ENCODE data around the gene SYF2.
"Not testable (repeated sequence)": the region's sequence is repeated elsewhere in the genome, so short reads cannot be mapped to it uniquely, and the experiment has no call there.

Gene SYF2

GRCh38 chr1:25245809-25246599, 13.7 kb upstream of the SYF2 start:
- DNase-seq, result no peak

GRCh38 chr1:25245393-25245792, 13.1 kb upstream of the SYF2 start:
- DNase-seq, result no peak

GRCh38 chr1:25243907-25244306, 11.6 kb upstream of the SYF2 start:
- no peak for DNase-seq

- peak; percentile 71 to 97 for DNase-seq
These were observed 7.6 kb upstream of the SYF2 start for GRCh38 chr1:25239681-25240541.

GRCh38 chr1:25238046-25238445, 5.7 kb upstream of the SYF2 start:
- no peak for DNase-seq

GRCh38 chr1:25236261-25236660, 4.0 kb upstream of the SYF2 start:
- not testable (repeated sequence) for DNase-seq

GRCh38 chr1:25235411-25235810, 3.1 kb upstream of the SYF2 start:
- not testable (repeated sequence) for DNase-seq

- peak; percentile 21 to 50 for DNase-seq
These were observed 823 bp upstream of the SYF2 start for GRCh38 chr1:25232866-25233784.

- no peak for DNase-seq
These were observed 8.8 kb downstream of the SYF2 start for GRCh38 chr1:25223471-25223870.

GRCh38 chr1:25222606-25223005, 9.7 kb downstream of the SYF2 start:
- no peak for DNase-seq

GRCh38 chr1:25220666-25221065, 11.6 kb downstream of the SYF2 start:
- no peak for DNase-seq

GRCh38 chr1:25219661-25220251, 12.5 kb downstream of the SYF2 start:
- DNase-seq, result no peak

GRCh38 chr1:25217598-25218232, 14.6 kb downstream of the SYF2 start:
- no peak for DNase-seq

- DNase-seq, result no peak
These were observed 15.3 kb downstream of the SYF2 start for GRCh38 chr1:25217015-25217414.

GRCh38 chr1:25216123-25216522, 16.2 kb downstream of the SYF2 start:
- no peak for DNase-seq

- DNase-seq, result no peak
These were observed 19.6 kb downstream of the SYF2 start for GRCh38 chr1:25212725-25213124.

GRCh38 chr1:25210728-25211127, 21.6 kb downstream of the SYF2 start:
- DNase-seq, result no peak

GRCh38 chr1:25209516-25209915, 22.8 kb downstream of the SYF2 start:
- no peak for DNase-seq

GRCh38 chr1:25208561-25209222, 23.6 kb downstream of the SYF2 start:
- no peak for DNase-seq

- no peak for DNase-seq
These were observed 24.2 kb downstream of the SYF2 start for GRCh38 chr1:25208092-25208491.

GRCh38 chr1:25206201-25206600, 26.1 kb downstream of the SYF2 start:
- no peak for DNase-seq

Data from NCI-H524 (cell line).